GM21717 (cell line): Measurements from ENCODE around the gene MAML2.
A peak's percentile ranks its signal among the peaks of the same experiment; 100 is the strongest.

Experiments used
- ATAC-seq: cut with Tn5 transposase; IDR thresholded peaks from one replicate; pipeline ENCODE4 v1.9.1; 2021; ENCODE audit warnings: mild to moderate bottlenecking, moderate library complexity; ENCODE audit not compliant: unreplicated experiment

The MAML2 gene

GRCh38 chr11:96339706-96340554, 3.1 kb downstream of the MAML2 start:
- ATAC-seq, result no peak

GRCh38 chr11:96338910-96339705, 3.9 kb downstream of the MAML2 start:
- ATAC-seq, result peak; percentile 43

- peak; percentile 34 for ATAC-seq
These were observed 5.2 kb downstream of the MAML2 start for GRCh38 chr11:96337541-96338431.

- ATAC-seq, result no peak
These were observed 7.6 kb downstream of the MAML2 start for GRCh38 chr11:96335388-96335787.

- no peak for ATAC-seq
These were observed 8.8 kb downstream of the MAML2 start for GRCh38 chr11:96334219-96334618.

GRCh38 chr11:96333191-96333719, 9.7 kb downstream of the MAML2 start:
- ATAC-seq, result no peak

- ATAC-seq, result no peak
These were observed 10.7 kb downstream of the MAML2 start for GRCh38 chr11:96332126-96332771.

- ATAC-seq, result no peak
These were observed 11.3 kb downstream of the MAML2 start for GRCh38 chr11:96331699-96332116.

GRCh38 chr11:96330511-96330859, 12.5 kb downstream of the MAML2 start:
- ATAC-seq, result no peak

GRCh38 chr11:96329855-96330510, 13.0 kb downstream of the MAML2 start:
- no peak for ATAC-seq

- no peak for ATAC-seq
These were observed 13.6 kb downstream of the MAML2 start for GRCh38 chr11:96329419-96329818.

- ATAC-seq, result no peak
These were observed 14.5 kb downstream of the MAML2 start for GRCh38 chr11:96328395-96329010.

GRCh38 chr11:96326959-96327358, 16.0 kb downstream of the MAML2 start:
- no peak for ATAC-seq

GRCh38 chr11:96324912-96325311, 18.1 kb downstream of the MAML2 start:
- no peak for ATAC-seq

GRCh38 chr11:96323642-96323985, 19.4 kb downstream of the MAML2 start:
- no peak for ATAC-seq

- no peak for ATAC-seq
These were observed 20.0 kb downstream of the MAML2 start for GRCh38 chr11:96322775-96323641.

GRCh38 chr11:96321091-96321490, 21.9 kb downstream of the MAML2 start:
- ATAC-seq, result no peak

- ATAC-seq, result no peak
These were observed 22.9 kb downstream of the MAML2 start for GRCh38 chr11:96319898-96320656.
